ENCODE measurements around the gene BBOX1. TPM values are rescaled to one million over a fixed set of nuclear protein-coding genes. Genes with fewer than 3 reads are reported as not detected.

BBOX1 gene
- total RNA-seq, 1 experiment from 2014 or later = not detected

GRCh38 chr11:27124514-27125264 lies 84.1 kb downstream of the BBOX1 start:
- H3K4me1 ChIP-seq (ENCODE audit: control insufficient read depth, insufficient read depth, low read length) = no peaks in the 10 kb centered on the region
- ATAC-seq = no peak
- H3K4me3 ChIP-seq (ENCODE audit: low read depth in 2 of 2, low read length in 2 of 2) = no peak overlapping the region
- ChIA-PET CTCF (no interaction called here), POLR2A (no interaction called here)
- intact Hi-C loops (cut with micrococcal nuclease; ENCODE audit: unreplicated experiment) = no loop called here
- H3K36me3 ChIP-seq (ENCODE audit: control insufficient read depth, insufficient read depth, low read length) = no peaks in the 10 kb centered on the region
- no peak overlapping the region for H3K27ac ChIP-seq (ENCODE audit: low read length)
- no peak for DNase-seq (ENCODE audit: low read depth, low spot score)
- in situ Hi-C loops (cut with HindIII; ENCODE audit: low pct_unique_long_range_greater_than_20kb, low sequenced_read_pairs) = no loop called here
- no peak for TF ChIP-seq POLR2AphosphoS5 (IDR thresholded peaks at IDR 0.05; ENCODE audit: low read depth, low read length)
- no peak; the same call in 1 of the 2 replicates for TF ChIP-seq CTCF (IDR thresholded peaks at IDR 0.05)
- BruUV-seq (replicated peaks) = no TSS peak
- no peaks in the 10 kb centered on the region for H3K27me3 ChIP-seq (ENCODE audit: control insufficient read depth, insufficient read depth, low read length)
- no peaks in the 10 kb centered on the region for H3K9me3 ChIP-seq (ENCODE audit: control insufficient read depth, insufficient read depth, low read depth, low read length)

GRCh38 chr11:27129686-27130085 lies 89.1 kb downstream of the BBOX1 start:
- no TSS peak for BruUV-seq (replicated peaks)
- Histone ChIP-seq H3K9me3 (ENCODE audit: control insufficient read depth, insufficient read depth, low read depth, low read length) (no peaks in the 10 kb centered on the region), H3K4me3 (ENCODE audit: low read depth in 2 of 2, low read length in 2 of 2) (no peak overlapping the region), H3K36me3 (ENCODE audit: control insufficient read depth, insufficient read depth, low read length) (no peaks in the 10 kb centered on the region), H3K27me3 (ENCODE audit: control insufficient read depth, insufficient read depth, low read length) (no peaks in the 10 kb centered on the region), H3K27ac (ENCODE audit: low read length) (no peak overlapping the region), H3K4me1 (ENCODE audit: control insufficient read depth, insufficient read depth, low read length) (no peaks in the 10 kb centered on the region)
- intact Hi-C loops (cut with micrococcal nuclease; ENCODE audit: unreplicated experiment) (no loop called here), in situ Hi-C loops (cut with HindIII; ENCODE audit: low pct_unique_long_range_greater_than_20kb, low sequenced_read_pairs) (no loop called here)
- no peak for DNase-seq (ENCODE audit: low read depth, low spot score)
- CTCF ChIA-PET = no interaction called here
- POLR2A ChIA-PET = no interaction called here
- TF ChIP-seq REST (IDR thresholded peaks at IDR 0.05; ENCODE audit: insufficient read depth in 1 of 2, low read depth in 2 of 2, low read length in 1 of 2) (no peak), SIN3A (IDR thresholded peaks at IDR 0.05; ENCODE audit: borderline replicate concordance, insufficient read depth, low read depth, low read length) (no peak), CTCF (IDR thresholded peaks at IDR 0.05) (no peak), POLR2AphosphoS5 (IDR thresholded peaks at IDR 0.05; ENCODE audit: low read depth, low read length) (no peak), TCF7L2 (IDR thresholded peaks at IDR 0.05; ENCODE audit: low read depth, low read length) (no peak)
- ATAC-seq = no peak
